BLaER1 treated with 17β-estradiol and CSF1 and Interleukin-3, amounts not matched to agents 10 nM and 100 nM (cell line): ENCODE data around the gene TEF.

ENCODE experiments used
- H3K27ac ChIP-seq, 11 experiments: shearing (Covaris generic); formaldehyde crosslinking; 2 replicates each; pipeline ENCODE4 v1.8.1; 2022
- H3K27me3 ChIP-seq, 11 experiments: shearing (Covaris generic); formaldehyde crosslinking; 2 replicates each; pipeline ENCODE4 v1.8.1; 2022
- H3K36me3 ChIP-seq, 11 experiments: shearing (Covaris generic); formaldehyde crosslinking; 2 replicates each; pipeline ENCODE4 v1.8.1; 2022
- H3K4me1 ChIP-seq, 10 experiments: shearing (Covaris generic); formaldehyde crosslinking; 2 replicates each; pipeline ENCODE4 v1.8.1; 2022
- H3K4me2 ChIP-seq, 11 experiments: shearing (Covaris generic); formaldehyde crosslinking; 2 replicates each; pipeline ENCODE4 v1.8.1; 2022
- H3K4me3 ChIP-seq, 10 experiments: shearing (Covaris generic); formaldehyde crosslinking; 2 replicates each; pipeline ENCODE4 v1.8.1; 2022
- H3K9ac ChIP-seq, 11 experiments: shearing (Covaris generic); formaldehyde crosslinking; 2 replicates each; pipeline ENCODE4 v1.8.1; 2022
- H3K9me3 ChIP-seq, 11 experiments: shearing (Covaris generic); formaldehyde crosslinking; replicated peaks in 1 of 11; 2 replicates each; pipeline ENCODE4 v1.8.1; 2022
- H4K20me1 ChIP-seq, 11 experiments: shearing (Covaris generic); formaldehyde crosslinking; 2 replicates each; pipeline ENCODE4 v1.8.1; 2022
- Cebpa-rat ChIP-seq, 11 experiments: shearing (Covaris generic); IDR thresholded peaks; 2 replicates each; pipeline ENCODE4 v1.8.1; 2022

Gene TEF

DNA sequence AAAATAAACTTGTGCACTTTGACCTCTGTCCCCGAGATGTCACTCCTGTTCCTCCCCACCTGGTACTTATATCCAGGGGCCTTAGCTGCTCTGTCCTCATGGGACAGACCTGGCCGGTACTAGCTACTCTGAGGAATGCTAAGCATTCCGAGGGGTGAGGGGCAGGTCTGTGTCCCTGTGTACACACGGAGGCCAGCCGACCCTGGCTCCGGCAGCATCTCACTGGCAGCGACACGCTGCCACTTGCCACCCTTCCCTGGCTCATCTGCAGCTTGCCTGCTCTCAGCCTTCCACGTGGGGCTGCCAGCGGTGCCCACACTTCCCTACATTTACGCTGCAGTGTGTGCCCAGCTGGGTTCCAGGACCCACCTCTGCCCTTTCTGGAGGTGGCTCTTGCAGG, 21.6 kb upstream of the TEF start:
- Histone ChIP-seq H3K36me3 (peaks cover 31 to 59% (median 44%) of the 10 kb centered on the region in 11 experiments), H3K4me2 (no peak overlapping the region)
- TF ChIP-seq Cebpa-rat (IDR thresholded peaks at IDR 0.05): no peak

DNA sequence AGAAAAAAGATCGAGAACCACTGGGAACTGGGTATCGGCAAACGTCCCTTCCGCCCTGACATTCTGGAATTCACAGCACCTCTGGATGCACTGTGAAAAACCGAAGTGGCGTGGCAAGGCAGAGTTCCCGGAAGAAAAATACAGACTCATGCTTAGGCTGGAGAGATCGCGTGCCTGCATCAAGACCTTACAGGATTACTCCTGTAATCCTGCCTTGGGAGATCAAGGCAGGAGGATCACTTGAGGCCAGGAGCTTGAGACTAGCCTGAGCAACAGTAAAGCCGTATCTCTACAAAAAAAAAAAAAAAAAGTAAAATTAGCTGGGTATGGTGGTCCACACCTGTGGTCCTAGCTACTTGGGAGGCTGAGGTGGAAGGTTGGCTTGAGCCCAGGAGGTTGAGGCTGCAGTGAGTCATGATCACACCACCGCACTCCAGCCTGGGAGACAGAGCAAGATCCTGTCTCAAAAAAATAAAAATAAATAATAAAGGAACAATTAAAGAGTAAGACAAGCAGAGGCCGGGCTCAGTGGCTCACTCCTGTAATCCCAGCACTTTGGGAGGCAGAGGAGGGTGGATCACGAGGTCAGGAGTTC, 19.9 kb upstream of the TEF start:
- H3K4me3 ChIP-seq: no peak overlapping the region
- H3K36me3 ChIP-seq: peaks cover 16 to 42% (median 27%) of the 10 kb centered on the region in 11 experiments
- no peaks in the 10 kb centered on the region for H3K9me3 ChIP-seq
- peaks cover 1 to 6% (median 3%) of the 10 kb centered on the region in 10 experiments for H3K4me1 ChIP-seq
- no peak overlapping the region for H3K9ac ChIP-seq
- H3K27me3 ChIP-seq: peaks cover 0 to 5% (median 2%) of the 10 kb centered on the region in 11 experiments; a peak in 6 of 22 replicates
- no peak overlapping the region for H3K4me2 ChIP-seq
- no peak overlapping the region for H3K27ac ChIP-seq
- TF ChIP-seq Cebpa-rat (IDR thresholded peaks at IDR 0.05): no peak
- peaks cover 0 to 40% (median 8%) of the 10 kb centered on the region in 11 experiments; a peak in 10 of 22 replicates for H4K20me1 ChIP-seq

More for the DNA sequence above, 21.6 kb upstream of the TEF start:
- Histone ChIP-seq H3K4me1 (no peaks in the 10 kb centered on the region), H4K20me1 (peaks cover 0 to 53% (median 12%) of the 10 kb centered on the region in 11 experiments; a peak in 11 of 22 replicates), H3K4me3 (no peak overlapping the region), H3K9me3 (no peaks in the 10 kb centered on the region), H3K27me3 (no peaks in the 10 kb centered on the region), H3K27ac (no peak overlapping the region), H3K9ac (no peak overlapping the region)

GRCh38 chr22:41362615-41363014, 19.1 kb upstream of the TEF start:
- H3K4me3 ChIP-seq: no peak overlapping the region
- no peak overlapping the region for H3K4me2 ChIP-seq
- peaks cover 14 to 35% (median 20%) of the 10 kb centered on the region in 11 experiments for H3K36me3 ChIP-seq
- no peak overlapping the region for H3K9ac ChIP-seq
- no peak for TF ChIP-seq Cebpa-rat (IDR thresholded peaks at IDR 0.05)
- H3K27me3 ChIP-seq: peaks cover 0 to 13% (median 10%) of the 10 kb centered on the region in 11 experiments; a peak in 10 of 22 replicates
- no peak overlapping the region for H3K27ac ChIP-seq
- peaks cover 0 to 42% (median 8%) of the 10 kb centered on the region in 11 experiments; a peak in 10 of 22 replicates for H4K20me1 ChIP-seq
- H3K9me3 ChIP-seq: no peaks in the 10 kb centered on the region
- peaks cover 9 to 14% (median 12%) of the 10 kb centered on the region in 10 experiments for H3K4me1 ChIP-seq

DNA sequence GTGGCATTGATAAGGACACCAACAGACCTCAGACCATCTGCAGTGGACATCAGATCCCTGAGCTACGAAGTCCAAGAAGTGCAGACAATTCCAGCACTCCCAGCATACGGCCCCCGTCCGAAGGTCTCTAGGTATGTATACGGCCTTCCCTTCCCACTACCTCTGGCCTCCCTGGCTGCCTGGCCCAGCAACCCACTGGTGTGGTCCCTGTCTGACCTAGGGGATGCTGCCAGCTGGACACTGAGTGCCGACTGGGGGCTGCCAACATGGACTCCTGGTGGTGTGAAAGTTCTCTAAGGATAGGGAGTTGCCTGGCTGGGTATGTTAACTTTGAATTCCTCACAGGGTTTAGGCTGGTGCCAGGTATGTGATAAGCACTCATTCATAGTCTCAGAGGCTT, 17.5 kb upstream of the TEF start:
- H3K4me2 ChIP-seq: no peak overlapping the region
- peaks cover 0 to 34% (median 1%) of the 10 kb centered on the region in 11 experiments; a peak in 7 of 22 replicates for H4K20me1 ChIP-seq
- no peak for TF ChIP-seq Cebpa-rat (IDR thresholded peaks at IDR 0.05)
- no peak overlapping the region for H3K27ac ChIP-seq
- H3K27me3 ChIP-seq: peaks cover 0 to 14% (median 11%) of the 10 kb centered on the region in 11 experiments; a peak in 11 of 22 replicates
- H3K9ac ChIP-seq: no peak overlapping the region
- H3K36me3 ChIP-seq: peaks cover 0 to 19% (median 4%) of the 10 kb centered on the region in 11 experiments; a peak in 8 of 22 replicates
- no peaks in the 10 kb centered on the region for H3K9me3 ChIP-seq
- H3K4me3 ChIP-seq: no peak overlapping the region
- H3K4me1 ChIP-seq: peaks cover 14 to 30% (median 28%) of the 10 kb centered on the region in 10 experiments

GRCh38 chr22:41364955-41365354, 16.8 kb upstream of the TEF start:
- Histone ChIP-seq H4K20me1 (peaks cover 0 to 34% (median 0%) of the 10 kb centered on the region in 11 experiments; a peak in 6 of 22 replicates), H3K4me1 (peaks cover 14 to 38% (median 35%) of the 10 kb centered on the region in 10 experiments), H3K36me3 (peaks cover 0 to 16% (median 0%) of the 10 kb centered on the region in 11 experiments; a peak in 6 of 22 replicates), H3K27me3 (peaks cover 0 to 14% (median 11%) of the 10 kb centered on the region in 11 experiments; a peak in 11 of 22 replicates), H3K9ac (no peak overlapping the region), H3K27ac (no peak overlapping the region), H3K4me3 (no peak overlapping the region), H3K9me3 (no peaks in the 10 kb centered on the region), H3K4me2 (no peak overlapping the region)
- no peak for TF ChIP-seq Cebpa-rat (IDR thresholded peaks at IDR 0.05)

GRCh38 chr22:41365425-41365824, 16.3 kb upstream of the TEF start:
- Histone ChIP-seq H3K9ac (no peak overlapping the region), H3K36me3 (peaks cover 0 to 12% (median 0%) of the 10 kb centered on the region in 11 experiments; a peak in 2 of 22 replicates), H3K27ac (no peak overlapping the region), H3K4me1 (peaks cover 14 to 42% (median 37%) of the 10 kb centered on the region in 10 experiments), H3K4me2 (no peak overlapping the region), H3K9me3 (no peaks in the 10 kb centered on the region), H4K20me1 (peaks cover 0 to 30% (median 0%) of the 10 kb centered on the region in 11 experiments; a peak in 5 of 22 replicates), H3K4me3 (no peak overlapping the region), H3K27me3 (peaks cover 0 to 14% (median 11%) of the 10 kb centered on the region in 11 experiments; a peak in 11 of 22 replicates)
- TF ChIP-seq Cebpa-rat (IDR thresholded peaks at IDR 0.05): no peak

GRCh38 chr22:41366323-41367029, 15.3 kb upstream of the TEF start:
- Histone ChIP-seq H4K20me1 (peaks cover 0 to 19% (median 0%) of the 10 kb centered on the region in 11 experiments; a peak in 4 of 22 replicates), H3K4me1 (peaks cover 14 to 45% (median 37%) of the 10 kb centered on the region in 10 experiments), H3K27me3 (peaks cover 0 to 14% (median 11%) of the 10 kb centered on the region in 11 experiments; a peak in 11 of 22 replicates), H3K36me3 (0 out of 22 replicates have a peak, but pooled peaks cover 0 to 3% (median 0%) of the 10 kb centered on the region in 11 experiments), H3K9ac (0 out of 22 replicates have a peak overlapping the region, but pooled peaks of 1 of the 11 experiments have one; percentile 51), H3K27ac (no peak overlapping the region), H3K4me3 (no peak overlapping the region), H3K4me2 (peak overlapping the region; percentile 66 to 83 (median 72); a peak in 21 of 22 replicates), H3K9me3 (no peaks in the 10 kb centered on the region)
- TF ChIP-seq Cebpa-rat (IDR thresholded peaks at IDR 0.05): no peak

GRCh38 chr22:41367039-41367679, 14.6 kb upstream of the TEF start:
- H3K9me3 ChIP-seq: no peaks in the 10 kb centered on the region
- peaks cover 0 to 18% (median 0%) of the 10 kb centered on the region in 11 experiments; a peak in 3 of 22 replicates for H4K20me1 ChIP-seq
- peaks cover 14 to 45% (median 37%) of the 10 kb centered on the region in 10 experiments for H3K4me1 ChIP-seq
- H3K36me3 ChIP-seq: no peaks in the 10 kb centered on the region
- H3K4me2 ChIP-seq: peak overlapping the region; percentile 66 to 83 (median 72)
- peak overlapping the region in 4 of 11 experiments; percentile 19 to 51 (median 34); a peak in 3 of 22 replicates for H3K9ac ChIP-seq
- H3K27me3 ChIP-seq: peaks cover 0 to 14% (median 11%) of the 10 kb centered on the region in 11 experiments; a peak in 11 of 22 replicates
- TF ChIP-seq Cebpa-rat (IDR thresholded peaks at IDR 0.05): no peak
- no peak overlapping the region for H3K4me3 ChIP-seq
- no peak overlapping the region for H3K27ac ChIP-seq
